Thyroid gland (tissue), 4 donors: ENCODE measurements around the gene SLC6A7. TPM values are rescaled to one million over a fixed set of nuclear protein-coding genes. Genes with fewer than 3 reads are reported as not detected.

Source experiments
- DNase-seq, 2 donors: peaks; one replicate each; pipeline ENCODE4 v3.0.0-alpha.2; 2019
- H3K27ac ChIP-seq, 3 donors: fragments of 200-600 bp; sonication (generic); 1 replicate in 2 of 3; 2 replicates in 1 of 3; pipeline ENCODE4 v1.5.1; 2016 to 2019; ENCODE audit warnings: mild to moderate bottlenecking in 1 of 3, moderate library complexity in 1 of 3
- H3K27me3 ChIP-seq: fragments of 200-600 bp; sonication (generic); one replicate; pipeline ENCODE4 v1.5.1; 2019
- H3K36me3 ChIP-seq, 2 donors: fragments of 200-600 bp; sonication (generic); one replicate each; pipeline ENCODE4 v1.5.1; 2016 to 2019
- H3K4me1 ChIP-seq, 2 donors: fragments of 200-600 bp; sonication (generic); one replicate each; pipeline ENCODE4 v1.5.1; 2017 to 2019
- H3K4me3 ChIP-seq, 3 donors: fragments of 200-600 bp; sonication (generic); replicated peaks in 1 of 3; 1 replicate in 2 of 3; 2 replicates in 1 of 3; pipeline ENCODE4 v1.5.1; 2016; ENCODE audit warnings: mild to moderate bottlenecking in 1 of 3
- H3K9me3 ChIP-seq: fragments of 200-600 bp; sonication (generic); one replicate; pipeline ENCODE4 v1.5.1; 2017
- CTCF ChIP-seq, 6 experiments: fragments of 200-600 bp in 3 of 6; fragments of 450-650 bp in 3 of 6; sonication (generic) in 3 of 6; IDR thresholded peaks; one replicate each; pipeline ENCODE4 v1.5.1; 2016 to 2019; ENCODE audit warnings: antibody characterized with exemption in 6 of 6, mild to moderate bottlenecking in 2 of 6, inconsistent platforms in 1 of 6, moderate library complexity in 1 of 6
- POLR2A ChIP-seq, 2 donors: fragments of 450-650 bp; IDR thresholded peaks; one replicate each; pipeline ENCODE4 v1.6.1; 2017; ENCODE audit warnings: antibody characterized with exemption in 2 of 2, mild to moderate bottlenecking in 2 of 2, moderate library complexity in 1 of 2
- WGBS, 2 donors: methylation state at CpG; one replicate each; pipeline ENCODE4 v1.1.5; 2017; 5-methylcytosine and 5-hydroxymethylcytosine counted together
- intact Hi-C: fragments of 100-400 bp; cut with DNase I; formaldehyde crosslinking; loops from one replicate; pipeline ENCODE4 v1.15.1; 2023
- total RNA-seq, 4 donors: library from RNA; depleted of rRNA; stranded (reverse); fragments of >200 nt; gene quantifications; one replicate each; pipeline ENCODE4 v1.2.3, GENCODE V29; 2016

SLC6A7 gene
- total RNA-seq, 4 donors from 2014 or later, result not detected

- Histone ChIP-seq H3K36me3 (no peaks in the 10 kb centered on the region), H3K27me3 (no peaks in the 10 kb centered on the region), H3K9me3 (no peaks in the 10 kb centered on the region), H3K4me3 (no peak overlapping the region), H3K4me1 (peaks cover 0 to 4% of the 10 kb centered on the region in 2 donors), H3K27ac (no peak overlapping the region)
- intact Hi-C loops, result loop anchor here (2.0 to 10.0 kb wide), 3 partner anchors 53 to 381 kb away; no protein-coding TSS in a partner anchor
- no peak for TF ChIP-seq CTCF (IDR thresholded peaks at IDR 0.05)
- no peak for TF ChIP-seq POLR2A (IDR thresholded peaks at IDR 0.05)
- DNase-seq, result no peak
- 70 to 78% methylated on average over 10 of the region's 10 CpGs for WGBS, 2 donors
These were observed 26.4 kb downstream of the SLC6A7 start for GRCh38 chr5:150215979-150216944.

- no peak for DNase-seq
- intact Hi-C loops, result loop anchor here (2.0 to 10.0 kb wide), 3 partner anchors 54 to 382 kb away; no protein-coding TSS in a partner anchor
- TF ChIP-seq POLR2A (IDR thresholded peaks at IDR 0.05) (no peak), CTCF (IDR thresholded peaks at IDR 0.05) (no peak)
- H3K27me3 ChIP-seq, result no peaks in the 10 kb centered on the region
- no peak overlapping the region for H3K27ac ChIP-seq
- no peaks in the 10 kb centered on the region for H3K36me3 ChIP-seq
- peaks cover 0 to 4% of the 10 kb centered on the region in 2 donors for H3K4me1 ChIP-seq
- no peaks in the 10 kb centered on the region for H3K9me3 ChIP-seq
- WGBS, 2 donors, result 69 to 76% methylated on average over 2 of the region's 2 CpGs
- no peak overlapping the region for H3K4me3 ChIP-seq
These were observed 27.2 kb downstream of the SLC6A7 start for GRCh38 chr5:150217038-150217437.

- 28 to 32% methylated on average over 10 of the region's 10 CpGs for WGBS, 2 donors
- no peak overlapping the region for H3K27ac ChIP-seq
- DNase-seq, result peak; percentile 78 to 84
- no peaks in the 10 kb centered on the region for H3K36me3 ChIP-seq
- H3K27me3 ChIP-seq, result no peaks in the 10 kb centered on the region
- H3K4me1 ChIP-seq, result peaks cover 0 to 4% of the 10 kb centered on the region in 2 donors
- intact Hi-C loops, result loop anchor here (2.0 to 10.0 kb wide), 3 partner anchors 55 to 383 kb away; no protein-coding TSS in a partner anchor
- TF ChIP-seq POLR2A (IDR thresholded peaks at IDR 0.05), result no peak
- TF ChIP-seq CTCF (IDR thresholded peaks at IDR 0.05), result peak; percentile 67 to 91 (median 85)
- no peak overlapping the region for H3K4me3 ChIP-seq
- no peaks in the 10 kb centered on the region for H3K9me3 ChIP-seq
These were observed 28.2 kb downstream of the SLC6A7 start for GRCh38 chr5:150217873-150218692.

- H3K27ac ChIP-seq, result no peak overlapping the region
- no peaks in the 10 kb centered on the region for H3K27me3 ChIP-seq
- TF ChIP-seq POLR2A (IDR thresholded peaks at IDR 0.05), result no peak
- intact Hi-C loops, result loop anchor here (5.0 to 10.0 kb wide), 2 partner anchors 86 to 384 kb away; no protein-coding TSS in a partner anchor
- peaks cover 0 to 4% of the 10 kb centered on the region in 2 donors for H3K4me1 ChIP-seq
- no peak overlapping the region for H3K4me3 ChIP-seq
- no peaks in the 10 kb centered on the region for H3K36me3 ChIP-seq
- 76 to 77% methylated on average over 4 to 5 of the region's 5 CpGs for WGBS, 2 donors
- no peak for DNase-seq
- H3K9me3 ChIP-seq, result no peaks in the 10 kb centered on the region
These were observed 28.8 kb downstream of the SLC6A7 start for GRCh38 chr5:150218693-150219035.

- Histone ChIP-seq H3K27ac (no peak overlapping the region), H3K36me3 (no peaks in the 10 kb centered on the region), H3K9me3 (no peaks in the 10 kb centered on the region), H3K4me1 (peaks cover 0 to 4% of the 10 kb centered on the region in 2 donors), H3K27me3 (no peaks in the 10 kb centered on the region), H3K4me3 (no peak overlapping the region)
- DNase-seq, result no peak
- TF ChIP-seq POLR2A (IDR thresholded peaks at IDR 0.05) (no peak), CTCF (IDR thresholded peaks at IDR 0.05) (no peak)
- intact Hi-C loops, result loop anchor here (5.0 to 10.0 kb wide), 2 partner anchors 87 to 384 kb away; no protein-coding TSS in a partner anchor
These were observed 29.3 kb downstream of the SLC6A7 start for GRCh38 chr5:150219142-150219541.
